C4-2B (cell line): Measurements from ENCODE around the gene SARDH.

ENCODE experiments used
- H3K27ac ChIP-seq: fragments of 450-650 bp; 2 replicates; pipeline ENCODE4 v1.5.1; 2017
- ZFX ChIP-seq: fragments of 450-650 bp; IDR thresholded peaks from 2 replicates; pipeline ENCODE4 v1.6.1; 2017
- TF ChIP-seq, protein P1 (sequence below): fragments of 450-650 bp; conservative IDR thresholded peaks from 2 replicates; pipeline ENCODE4 v1.5.1; 2017; ENCODE audit warnings: mild to moderate bottlenecking

SARDH gene

DNA sequence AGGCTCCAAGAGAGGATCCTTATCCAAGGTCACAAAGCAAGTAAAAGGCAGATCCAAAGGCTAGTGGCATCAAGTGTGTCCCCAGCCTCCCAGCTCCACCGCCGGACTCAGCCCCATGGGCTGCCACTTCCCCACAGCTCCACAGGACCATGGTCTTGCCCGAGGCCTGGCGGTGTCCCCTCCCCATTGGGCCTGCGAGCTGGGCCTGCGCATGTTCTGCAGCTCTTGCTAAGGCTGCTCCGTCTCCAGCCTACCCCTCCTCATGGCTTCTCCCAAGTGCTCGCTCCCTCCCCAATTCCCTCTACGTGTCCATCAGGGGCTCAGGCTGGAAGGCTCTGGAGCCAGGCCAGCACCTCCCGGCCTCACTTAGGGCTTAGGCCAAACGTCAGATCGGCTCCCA, 72.6 kb downstream of the SARDH start:
- TF ChIP-seq, protein P1, sequence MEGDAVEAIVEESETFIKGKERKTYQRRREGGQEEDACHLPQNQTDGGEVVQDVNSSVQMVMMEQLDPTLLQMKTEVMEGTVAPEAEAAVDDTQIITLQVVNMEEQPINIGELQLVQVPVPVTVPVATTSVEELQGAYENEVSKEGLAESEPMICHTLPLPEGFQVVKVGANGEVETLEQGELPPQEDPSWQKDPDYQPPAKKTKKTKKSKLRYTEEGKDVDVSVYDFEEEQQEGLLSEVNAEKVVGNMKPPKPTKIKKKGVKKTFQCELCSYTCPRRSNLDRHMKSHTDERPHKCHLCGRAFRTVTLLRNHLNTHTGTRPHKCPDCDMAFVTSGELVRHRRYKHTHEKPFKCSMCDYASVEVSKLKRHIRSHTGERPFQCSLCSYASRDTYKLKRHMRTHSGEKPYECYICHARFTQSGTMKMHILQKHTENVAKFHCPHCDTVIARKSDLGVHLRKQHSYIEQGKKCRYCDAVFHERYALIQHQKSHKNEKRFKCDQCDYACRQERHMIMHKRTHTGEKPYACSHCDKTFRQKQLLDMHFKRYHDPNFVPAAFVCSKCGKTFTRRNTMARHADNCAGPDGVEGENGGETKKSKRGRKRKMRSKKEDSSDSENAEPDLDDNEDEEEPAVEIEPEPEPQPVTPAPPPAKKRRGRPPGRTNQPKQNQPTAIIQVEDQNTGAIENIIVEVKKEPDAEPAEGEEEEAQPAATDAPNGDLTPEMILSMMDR, result no peak
- TF ChIP-seq ZFX, result no peak
- no peak overlapping the region for H3K27ac ChIP-seq

GRCh38 chr9:133665096-133665495, 73.1 kb downstream of the SARDH start:
- TF ChIP-seq ZFX, result no peak
- TF ChIP-seq, protein P1, result no peak
- H3K27ac ChIP-seq, result no peak overlapping the region

GRCh38 chr9:133664173-133665050, 73.7 kb downstream of the SARDH start:
- no peak overlapping the region for H3K27ac ChIP-seq
- TF ChIP-seq ZFX, result no peak
- TF ChIP-seq, protein P1, result no peak

DNA sequence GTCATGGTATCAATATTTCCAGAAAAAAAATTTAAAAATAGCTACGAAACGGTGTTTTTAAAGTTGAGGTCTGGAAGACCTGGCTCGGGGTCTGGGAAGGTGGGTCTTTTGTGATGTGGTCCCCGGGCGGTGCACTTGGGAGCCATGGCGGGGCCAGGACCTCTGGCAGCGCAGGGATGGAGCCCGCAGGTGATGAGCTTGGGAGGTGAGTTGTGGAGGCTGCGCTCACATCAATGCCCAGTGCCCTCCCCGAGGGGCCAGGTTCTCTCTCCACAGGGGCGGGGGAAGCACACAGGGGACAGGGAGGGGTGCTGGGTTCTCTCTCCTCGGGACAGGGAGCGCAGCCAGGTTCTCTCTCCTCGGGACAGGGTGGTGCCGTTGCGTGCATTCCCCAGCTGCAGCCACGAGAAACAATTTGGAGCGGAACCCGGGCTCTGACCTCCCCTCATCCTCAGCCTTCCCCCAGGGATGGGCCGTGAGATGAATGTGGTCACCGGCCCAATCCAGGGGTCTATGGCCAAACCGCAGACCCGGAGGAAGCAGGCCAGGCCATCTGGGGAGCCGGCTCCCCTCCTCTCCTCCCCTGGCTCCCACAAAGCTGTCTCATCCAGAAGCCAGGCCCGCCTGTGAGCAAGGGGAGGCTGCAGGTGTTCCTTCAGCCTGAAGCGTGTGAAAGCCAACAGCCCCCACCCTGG, 76.2 kb downstream of the SARDH start:
- no peak overlapping the region for H3K27ac ChIP-seq
- TF ChIP-seq, protein P1, result no peak
- TF ChIP-seq ZFX, result no peak

DNA sequence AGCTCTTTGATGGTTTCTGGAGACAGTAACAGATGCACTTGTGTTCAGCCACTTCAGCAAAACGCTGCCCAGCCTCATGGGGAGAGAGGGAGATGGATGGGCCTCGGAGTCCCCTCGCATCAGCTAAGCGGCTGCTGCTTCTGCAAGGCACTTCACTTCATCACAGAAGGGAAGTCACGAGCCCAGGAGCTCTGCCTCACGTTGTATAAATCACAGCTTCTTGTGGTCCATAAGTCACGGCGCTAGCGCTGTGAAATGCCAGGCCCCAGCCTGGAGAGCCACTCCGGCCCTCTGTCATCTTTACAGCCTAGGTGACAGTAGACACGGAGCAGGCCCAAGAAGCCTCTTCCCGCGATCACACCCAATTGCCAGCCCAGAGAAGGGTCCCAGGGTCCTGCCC, 78.6 kb downstream of the SARDH start:
- H3K27ac ChIP-seq, result no peak overlapping the region
- TF ChIP-seq ZFX, result no peak
- TF ChIP-seq, protein P1, result no peak

GRCh38 chr9:133658442-133659431, 79.4 kb downstream of the SARDH start:
- no peak overlapping the region for H3K27ac ChIP-seq
- TF ChIP-seq, protein P1, result no peak
- TF ChIP-seq ZFX, result no peak
